Measurements from ENCODE around the gene PANX1.
"Not testable (repeated sequence)": the region's sequence is repeated elsewhere in the genome, so short reads cannot be mapped to it uniquely, and the experiment has no call there.

PANX1 gene

DNA sequence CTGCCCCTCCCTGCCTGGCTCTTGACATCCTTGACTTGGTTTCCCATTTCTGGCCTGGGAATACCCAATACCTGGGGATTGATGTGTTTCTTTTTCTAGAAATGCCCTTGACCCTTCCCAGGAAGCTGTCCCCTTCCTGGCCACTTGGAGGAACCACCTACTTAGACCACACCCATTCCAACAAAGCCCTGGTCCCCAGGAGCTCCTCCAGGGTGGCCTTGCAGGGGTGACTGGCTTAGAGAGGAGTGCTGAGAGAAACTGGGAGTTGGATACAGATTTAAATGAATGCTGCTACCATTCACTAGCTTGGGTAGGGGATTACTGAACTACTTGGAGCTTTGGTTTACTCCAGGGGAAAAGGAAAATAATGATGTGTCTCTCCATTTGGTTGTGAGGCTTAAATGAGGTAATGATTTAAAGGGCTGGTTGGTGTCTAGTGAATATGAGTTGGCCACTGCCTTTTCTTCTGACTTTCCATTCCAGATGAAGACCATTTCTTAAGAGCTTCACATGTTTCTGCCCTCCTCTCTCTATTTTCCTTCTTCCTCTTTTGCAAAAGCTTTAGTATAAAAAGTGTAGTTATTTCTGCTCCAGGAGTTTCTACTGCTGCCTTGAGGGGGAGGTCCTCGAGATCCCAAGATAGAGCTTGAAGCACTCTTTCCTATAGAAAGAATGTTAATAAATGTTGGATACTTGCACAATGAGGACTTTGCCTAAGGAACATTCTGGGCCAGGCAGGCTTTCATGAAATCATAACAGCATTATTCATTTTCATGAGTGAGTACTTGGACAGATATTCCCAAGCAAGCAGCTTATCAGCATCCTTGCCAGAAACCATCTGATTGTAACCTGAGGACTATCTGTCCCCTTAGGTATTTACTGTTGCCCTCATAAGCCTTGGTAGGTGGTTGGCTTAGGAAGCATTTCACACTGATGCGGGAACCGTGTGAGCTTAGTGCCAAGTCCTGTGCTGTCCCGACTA is 22.4 kb downstream of the PANX1 start:
- DNase-seq, result no peak

DNA sequence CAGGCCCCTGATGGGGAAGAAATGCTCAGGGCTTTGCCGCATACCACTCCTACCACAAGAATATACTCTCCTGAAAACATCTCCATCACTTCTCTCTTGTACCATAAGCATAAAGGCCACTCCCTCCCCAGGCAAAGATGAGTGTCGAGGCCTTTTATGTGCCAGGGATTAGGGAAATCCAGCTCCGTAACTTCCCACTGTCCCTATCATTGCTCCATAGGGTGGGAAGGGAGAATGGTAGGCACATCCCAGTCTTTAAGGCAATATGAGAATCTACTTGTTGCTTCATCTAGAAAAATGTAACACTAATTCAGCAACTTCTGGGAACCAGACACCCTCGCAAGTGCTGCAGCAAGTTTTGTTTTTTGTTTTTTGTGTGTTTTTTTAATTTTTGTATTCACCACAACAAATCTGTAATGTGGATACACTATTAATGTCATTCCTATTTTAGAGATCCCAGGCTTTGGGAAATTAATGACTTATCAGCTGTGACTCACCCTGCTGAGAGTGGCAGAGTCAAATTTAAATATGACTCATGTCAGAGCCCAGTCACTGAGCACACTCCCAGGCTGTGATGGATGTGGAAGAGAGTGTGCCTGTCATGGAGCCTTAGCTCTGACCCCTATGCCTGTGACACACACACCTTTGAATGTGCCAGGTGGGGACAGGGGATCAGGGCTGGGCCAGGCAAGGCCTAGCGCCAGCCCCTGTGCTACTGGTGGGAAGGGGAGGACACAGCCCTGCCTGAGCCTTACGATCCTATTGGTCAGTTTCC is 23.4 kb downstream of the PANX1 start:
- no peak for DNase-seq

DNA sequence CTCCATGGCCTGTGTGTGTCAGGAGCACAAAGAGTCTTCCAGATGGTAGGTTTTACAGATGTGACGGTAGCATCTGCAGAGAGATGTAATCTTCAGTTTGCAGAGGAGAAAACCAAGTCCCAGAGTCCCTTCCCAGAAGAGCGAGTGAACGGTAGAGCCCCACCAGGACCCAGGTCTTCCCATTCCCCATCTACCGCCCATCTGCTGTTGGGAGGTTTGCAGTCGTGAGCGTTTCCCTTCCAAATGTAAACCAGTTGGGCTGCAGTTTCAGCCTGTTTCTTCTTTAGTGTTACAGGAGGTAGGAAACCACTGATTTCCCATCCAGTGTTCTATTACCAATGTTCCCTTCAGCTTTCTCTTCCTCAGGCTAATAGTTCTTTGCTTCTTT is 24.0 kb downstream of the PANX1 start:
- DNase-seq, result no peak

DNA sequence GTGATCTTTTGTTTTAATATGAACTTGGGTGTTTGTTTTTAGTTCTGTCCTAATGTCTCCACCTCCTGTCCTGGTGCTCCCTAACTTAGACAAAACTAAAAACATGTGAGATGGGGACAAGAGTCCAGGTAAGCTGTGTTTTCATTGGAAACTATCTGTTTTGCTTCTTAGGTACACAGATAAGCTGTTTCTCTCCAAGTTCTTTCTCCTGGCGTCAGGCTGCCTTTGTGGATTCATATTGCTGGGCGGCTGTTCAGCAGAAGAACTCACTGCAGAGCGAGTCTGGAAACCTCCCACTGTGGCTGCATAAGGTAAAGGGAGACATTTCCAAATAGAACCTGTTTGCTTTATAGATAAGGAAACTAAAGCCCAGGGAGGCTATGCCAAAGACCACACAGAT is 24.7 kb downstream of the PANX1 start:
- DNase-seq, result no peak

DNA sequence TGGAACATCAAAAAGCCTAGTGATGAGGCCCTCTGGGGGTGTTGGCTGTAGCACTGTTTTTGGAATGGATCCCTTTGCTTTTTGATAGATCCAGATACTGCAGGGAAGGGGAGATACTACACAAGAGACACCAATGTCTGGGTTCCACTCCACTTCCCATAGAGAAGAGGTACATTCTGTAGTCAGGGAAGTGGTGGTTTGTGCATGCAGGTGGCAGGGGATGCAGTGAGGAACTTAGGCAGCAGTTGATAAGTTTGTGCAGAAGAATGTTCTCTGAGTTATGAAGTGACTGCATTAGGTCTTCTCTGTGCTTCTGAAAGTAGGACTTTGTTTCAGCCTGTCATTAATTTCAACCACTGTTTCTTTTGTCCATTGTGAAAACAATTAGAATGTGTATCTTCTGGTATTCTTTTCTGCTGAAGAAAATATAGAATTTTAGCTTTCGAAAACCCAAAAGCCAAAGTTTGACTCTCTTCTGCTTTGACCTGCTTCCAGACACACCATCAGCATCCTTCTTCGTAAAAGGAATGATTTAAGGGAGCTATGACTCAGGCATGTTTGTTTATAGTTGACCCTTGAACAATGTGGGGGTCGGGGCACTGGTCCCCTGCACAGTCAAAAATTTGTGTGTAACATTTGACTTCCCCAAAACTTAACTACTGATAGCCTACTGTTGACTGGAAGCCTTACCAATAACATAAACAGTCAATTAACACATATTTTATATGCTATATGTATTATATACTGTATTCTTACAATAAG is 25.6 kb downstream of the PANX1 start:
- no peak for DNase-seq

DNA sequence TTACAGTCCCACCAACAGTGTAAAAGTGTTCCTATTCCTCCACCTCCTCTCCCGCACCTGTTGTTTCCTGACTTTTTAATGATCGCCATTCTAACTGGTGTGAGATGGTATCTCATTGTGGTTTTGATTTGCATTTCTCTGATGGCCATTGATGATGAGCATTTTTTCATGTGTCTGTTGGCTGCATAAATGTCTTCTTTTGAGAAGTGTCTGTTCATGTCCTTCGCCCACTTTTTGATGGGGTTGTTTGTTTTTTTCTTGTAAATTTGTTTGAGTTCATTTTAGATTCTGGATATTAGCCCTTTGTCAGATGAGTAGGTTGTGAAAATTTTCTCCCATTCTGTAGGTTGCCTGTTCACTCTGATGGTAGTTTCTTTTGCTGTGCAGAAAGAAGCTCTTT is 28.7 kb downstream of the PANX1 start:
- DNase-seq, result not testable (repeated sequence)

DNA sequence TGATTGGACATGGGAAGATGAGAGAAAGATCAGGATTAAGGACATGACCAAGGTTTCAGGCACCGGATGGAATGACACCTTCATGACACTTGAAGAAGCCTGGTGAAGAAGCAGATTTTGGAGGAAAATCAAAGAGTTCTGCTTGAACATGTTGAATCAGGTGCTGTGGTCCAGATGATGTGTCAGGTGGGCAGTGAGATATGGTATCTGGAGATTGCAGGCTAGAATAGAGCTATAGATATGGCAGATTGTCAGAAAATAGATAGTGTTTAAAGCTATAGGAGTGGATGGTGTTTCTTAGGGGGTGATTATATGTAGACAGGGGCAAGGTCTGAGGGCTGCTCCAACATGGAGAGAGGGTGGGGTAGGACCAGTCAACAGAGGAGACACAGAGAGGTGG is 40.2 kb downstream of the PANX1 start:
- no peak for DNase-seq

DNA sequence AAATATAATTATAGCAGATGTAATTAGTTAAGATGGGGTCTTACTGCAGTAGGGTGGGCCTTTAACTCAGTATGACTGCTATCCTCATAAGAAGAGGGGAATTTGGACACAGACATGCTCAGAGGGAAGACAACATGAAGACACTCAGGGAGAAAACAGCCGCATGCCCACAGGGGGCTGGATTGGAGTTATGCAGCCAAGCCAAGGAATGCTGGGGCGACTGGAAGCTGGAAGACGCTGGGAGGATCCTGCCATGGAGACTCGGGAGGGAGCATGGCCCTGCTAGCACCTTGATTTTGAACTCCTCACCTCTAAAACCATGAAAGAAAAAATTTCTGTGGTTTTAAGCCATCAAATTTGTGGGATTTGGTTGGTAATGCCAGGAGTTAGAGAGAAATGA is 40.9 kb downstream of the PANX1 start:
- DNase-seq, result no peak

DNA sequence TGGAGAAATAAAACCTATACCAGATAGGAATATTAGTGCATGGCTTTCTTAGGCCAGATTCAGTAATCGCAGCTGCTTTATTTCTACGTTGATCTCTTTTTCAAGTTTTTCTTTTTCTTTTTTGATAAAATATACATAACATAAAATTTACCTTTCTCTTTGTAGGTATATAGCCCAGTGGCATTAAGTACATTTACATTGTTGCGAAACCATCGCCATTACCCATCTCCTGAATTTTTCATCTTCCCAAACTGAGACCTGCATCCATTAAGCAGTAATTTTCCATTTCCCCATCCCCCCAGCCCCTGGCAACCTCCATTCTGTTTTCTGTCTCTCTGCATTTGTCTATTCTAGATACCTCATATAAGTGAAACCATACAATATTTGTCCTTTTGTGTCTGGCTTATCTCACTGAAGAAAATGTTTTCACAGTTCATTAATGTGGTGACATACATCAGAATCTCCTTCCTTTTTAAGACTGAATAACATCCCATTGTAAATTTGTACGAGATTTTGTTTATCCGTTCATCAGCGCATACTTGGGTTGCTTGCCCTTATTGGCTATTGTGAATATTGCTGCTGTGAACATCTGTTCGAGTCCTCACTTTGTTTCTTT is 41.4 kb downstream of the PANX1 start:
- no peak for DNase-seq

DNA sequence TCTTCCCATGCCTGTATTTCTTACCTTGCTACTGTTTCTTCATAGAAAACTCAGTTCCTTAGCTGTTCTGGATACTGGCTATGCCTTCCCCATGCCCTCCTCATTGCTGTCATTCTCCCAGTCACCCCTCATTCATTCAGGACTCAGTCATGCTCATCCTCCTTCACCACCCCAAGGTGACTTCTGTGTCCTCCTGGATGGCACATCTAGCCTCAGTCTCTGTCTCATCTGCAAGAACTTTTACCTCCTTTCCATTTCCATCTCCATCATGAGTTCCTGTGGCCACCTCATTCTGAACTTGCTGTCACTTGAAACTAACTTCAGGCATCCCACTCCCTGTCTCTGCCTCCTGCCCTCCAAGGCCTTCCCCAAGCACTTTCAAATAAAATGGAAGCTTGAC is 42.3 kb downstream of the PANX1 start:
- DNase-seq, result no peak

DNA sequence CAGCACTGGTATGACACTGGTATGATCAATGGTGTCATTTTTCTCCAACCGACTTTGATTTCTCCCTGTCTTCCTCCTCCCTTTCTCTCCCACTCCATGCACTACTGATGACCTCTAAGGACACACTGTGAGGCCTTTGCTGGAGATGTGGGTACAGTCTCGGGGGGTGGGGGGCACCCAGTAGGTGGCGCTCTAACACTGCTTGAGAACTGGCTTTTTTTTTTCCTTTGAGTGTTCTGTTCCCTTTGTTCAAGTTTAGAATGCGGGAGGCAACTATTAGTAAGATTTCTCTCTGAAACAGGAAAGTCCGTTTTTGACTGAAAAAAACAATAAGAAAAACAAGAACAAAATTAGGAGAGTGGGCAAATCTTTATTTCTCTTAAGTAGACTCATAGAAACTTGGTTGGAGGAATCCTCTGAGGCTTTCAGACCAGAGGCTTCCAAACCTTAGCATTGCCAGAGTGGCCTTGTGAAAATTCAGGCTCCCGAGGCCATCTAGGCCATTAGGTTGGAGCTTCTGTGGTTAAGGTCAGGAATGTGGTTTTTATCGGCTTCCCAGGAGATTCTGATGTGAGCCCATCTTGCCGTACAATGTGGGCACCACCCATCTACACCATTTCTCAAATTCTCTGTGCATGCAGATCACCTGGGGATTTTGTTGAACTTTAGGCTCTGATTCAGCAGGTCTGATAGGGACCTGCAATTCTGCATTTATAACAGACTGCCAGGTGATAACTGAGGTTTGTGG is 43.2 kb downstream of the PANX1 start:
- DNase-seq, result no peak

DNA sequence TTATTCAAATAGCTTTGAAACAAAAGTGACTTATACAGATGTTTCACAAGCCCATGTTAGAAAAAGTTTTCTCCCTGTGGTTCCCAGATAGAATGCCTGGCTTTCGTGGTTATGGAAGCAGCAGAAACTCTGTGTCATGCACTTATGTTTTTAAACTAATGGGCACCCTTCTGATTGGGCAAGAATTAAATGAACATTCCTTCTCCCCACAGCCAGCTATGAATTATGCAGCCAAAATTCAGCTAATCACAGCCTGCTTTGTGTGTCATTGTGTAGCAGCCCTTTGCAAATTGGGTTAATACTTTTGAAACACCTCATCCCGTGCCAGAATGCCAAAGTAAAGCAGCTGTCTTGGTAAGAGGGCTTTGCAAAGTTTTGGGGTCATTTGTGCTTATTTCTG is 46.9 kb downstream of the PANX1 start:
- no peak for DNase-seq

DNA sequence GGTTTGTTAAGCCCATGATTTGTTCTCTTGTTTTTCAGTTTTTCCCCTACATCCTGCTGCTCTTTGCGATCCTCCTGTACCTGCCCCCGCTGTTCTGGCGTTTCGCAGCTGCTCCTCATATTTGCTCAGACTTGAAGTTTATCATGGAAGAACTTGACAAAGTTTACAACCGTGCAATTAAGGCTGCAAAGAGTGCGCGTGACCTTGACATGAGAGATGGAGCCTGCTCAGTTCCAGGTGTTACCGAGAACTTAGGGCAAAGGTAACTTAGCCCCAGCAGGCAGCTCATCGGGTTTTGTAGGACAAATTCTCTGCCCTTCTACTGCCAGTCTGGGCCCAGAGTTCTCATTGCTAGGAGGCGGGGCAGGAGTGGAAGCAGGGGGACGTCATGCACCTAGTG is 49.7 kb downstream of the PANX1 start:
- DNase-seq, result no peak

DNA sequence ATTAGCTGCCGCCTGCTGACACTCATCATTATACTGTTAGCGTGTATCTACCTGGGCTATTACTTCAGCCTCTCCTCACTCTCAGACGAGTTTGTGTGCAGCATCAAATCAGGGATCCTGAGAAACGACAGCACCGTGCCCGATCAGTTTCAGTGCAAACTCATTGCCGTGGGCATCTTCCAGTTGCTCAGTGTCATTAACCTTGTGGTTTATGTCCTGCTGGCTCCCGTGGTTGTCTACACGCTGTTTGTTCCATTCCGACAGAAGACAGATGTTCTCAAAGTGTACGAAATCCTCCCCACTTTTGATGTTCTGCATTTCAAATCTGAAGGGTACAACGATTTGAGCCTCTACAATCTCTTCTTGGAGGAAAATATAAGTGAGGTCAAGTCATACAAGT is 51.1 kb downstream of the PANX1 start:
- DNase-seq, result no peak

DNA sequence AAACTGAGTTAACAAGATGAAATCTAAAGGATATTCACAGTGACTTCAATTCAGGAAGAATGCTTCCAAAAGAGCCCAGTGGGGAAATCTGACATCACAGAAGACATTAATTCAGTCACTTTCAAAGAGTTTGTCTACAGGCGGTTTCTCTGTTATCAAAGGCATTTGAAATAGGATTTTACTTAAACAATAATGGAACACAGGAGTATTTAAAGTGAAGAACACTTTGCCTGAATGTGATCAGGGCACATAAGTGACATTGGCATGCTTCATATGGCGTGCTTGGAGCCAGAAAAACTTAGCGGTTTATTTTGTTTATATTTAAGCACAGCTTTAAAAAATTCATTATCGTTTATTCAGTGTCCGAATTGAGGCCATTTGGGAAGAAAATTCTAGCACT is 52.9 kb downstream of the PANX1 start:
- DNase-seq, result no peak

DNA sequence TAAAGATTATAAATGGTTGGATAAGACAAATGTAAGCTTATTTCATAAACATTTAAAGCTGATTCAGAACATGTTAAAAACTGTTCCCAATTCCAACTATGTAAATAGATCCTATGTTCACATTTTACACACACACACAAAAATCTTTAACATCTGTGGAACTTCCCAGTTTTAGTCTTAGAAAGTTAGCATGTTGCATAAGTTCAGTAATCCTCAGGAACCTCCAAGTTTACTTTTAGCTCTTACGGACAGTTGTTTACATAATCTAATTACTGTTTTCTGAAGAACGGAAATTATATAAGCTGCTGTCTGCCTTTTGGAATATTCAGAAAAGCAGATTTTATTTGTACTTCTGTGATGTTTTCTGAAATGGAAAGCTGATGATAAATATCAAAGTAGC is 53.3 kb downstream of the PANX1 start:
- DNase-seq, result no peak

DNA sequence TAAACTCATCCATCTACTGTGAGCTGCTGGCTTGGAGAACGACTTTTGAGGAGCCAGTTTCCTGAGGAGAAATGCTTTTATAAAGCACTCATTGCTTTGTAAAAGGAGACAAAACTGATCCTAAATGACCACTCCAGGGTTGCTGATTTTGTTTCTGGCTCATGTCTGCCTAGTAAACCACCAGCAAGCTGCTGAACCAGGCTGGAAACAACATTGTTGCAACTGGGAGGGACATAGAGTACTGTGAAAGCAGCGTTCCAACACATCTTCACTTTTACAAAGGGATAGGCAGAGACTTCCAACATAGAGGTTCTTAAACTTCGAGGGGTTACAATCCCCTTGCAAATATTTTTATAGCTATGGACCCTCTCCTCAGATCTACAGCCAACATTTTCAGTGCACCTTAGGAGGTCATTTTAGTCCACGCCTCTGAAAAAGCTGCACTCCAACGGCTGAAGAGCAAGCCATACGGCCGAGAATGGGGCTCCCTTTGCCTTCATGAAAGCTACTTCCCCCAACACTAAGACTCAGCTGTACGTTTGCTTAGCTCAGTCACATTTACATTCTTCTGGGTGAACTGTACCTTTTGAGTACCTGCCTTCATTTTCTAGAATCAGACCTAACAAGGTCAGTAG is 54.7 kb downstream of the PANX1 start:
- DNase-seq, result no peak

DNA sequence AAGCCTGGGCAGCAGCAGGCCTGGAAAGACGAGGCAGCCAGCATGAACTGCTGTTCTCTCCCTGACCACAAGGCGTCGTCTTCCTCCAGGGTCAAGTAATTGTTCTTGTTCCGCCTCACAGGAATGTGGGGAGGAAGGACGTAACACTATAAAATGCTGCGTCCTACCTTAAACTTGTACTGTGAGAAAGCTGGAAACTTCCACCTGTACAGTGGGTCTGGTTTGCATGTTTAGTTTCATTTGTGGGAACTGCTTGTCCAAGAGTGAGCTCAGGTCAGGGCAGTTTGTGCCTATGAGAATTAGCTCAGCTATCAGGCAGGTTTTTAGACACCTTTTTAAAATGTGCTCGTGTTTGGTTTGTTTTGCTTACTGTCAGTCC is 55.2 kb downstream of the PANX1 start:
- no peak for DNase-seq

DNA sequence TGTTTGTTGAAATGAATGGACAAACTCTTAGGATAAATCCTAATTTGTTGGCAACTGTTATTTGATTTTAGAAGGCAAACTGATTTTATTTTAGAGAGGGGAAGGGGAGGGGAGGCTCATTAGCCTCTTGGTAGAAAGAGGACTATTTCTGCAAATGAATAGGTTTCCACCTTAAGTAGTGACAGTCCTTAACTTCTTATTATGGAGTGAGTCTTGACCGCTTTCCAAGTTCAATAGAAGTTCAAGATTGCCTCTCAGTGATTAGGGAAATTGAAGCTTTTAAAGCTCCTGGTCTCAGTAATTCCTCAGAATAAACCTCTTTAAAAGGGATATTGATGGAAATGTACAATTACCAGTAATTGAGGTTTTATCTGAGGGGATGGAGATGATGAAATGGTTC is 55.7 kb downstream of the PANX1 start:
- no peak for DNase-seq

DNA sequence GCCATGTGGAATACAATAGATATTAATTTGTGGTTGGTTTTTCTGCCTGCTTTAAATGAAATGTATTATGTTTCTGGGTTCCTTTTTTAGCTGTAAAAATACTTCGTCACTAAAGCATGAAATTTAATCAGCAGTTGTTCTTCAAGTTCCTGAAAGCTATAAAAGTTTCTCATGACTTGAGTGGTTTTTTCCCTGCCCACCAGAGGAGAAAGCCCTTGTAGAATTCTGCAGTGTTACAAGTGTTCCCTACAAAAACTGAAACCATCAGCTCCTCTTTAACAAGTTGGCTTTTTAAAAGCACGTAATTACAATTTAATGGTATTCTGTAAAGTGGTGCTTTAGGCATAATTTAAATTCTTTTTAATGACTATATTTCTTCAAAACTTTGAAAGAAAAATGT is 56.2 kb downstream of the PANX1 start:
- no peak for DNase-seq

DNA sequence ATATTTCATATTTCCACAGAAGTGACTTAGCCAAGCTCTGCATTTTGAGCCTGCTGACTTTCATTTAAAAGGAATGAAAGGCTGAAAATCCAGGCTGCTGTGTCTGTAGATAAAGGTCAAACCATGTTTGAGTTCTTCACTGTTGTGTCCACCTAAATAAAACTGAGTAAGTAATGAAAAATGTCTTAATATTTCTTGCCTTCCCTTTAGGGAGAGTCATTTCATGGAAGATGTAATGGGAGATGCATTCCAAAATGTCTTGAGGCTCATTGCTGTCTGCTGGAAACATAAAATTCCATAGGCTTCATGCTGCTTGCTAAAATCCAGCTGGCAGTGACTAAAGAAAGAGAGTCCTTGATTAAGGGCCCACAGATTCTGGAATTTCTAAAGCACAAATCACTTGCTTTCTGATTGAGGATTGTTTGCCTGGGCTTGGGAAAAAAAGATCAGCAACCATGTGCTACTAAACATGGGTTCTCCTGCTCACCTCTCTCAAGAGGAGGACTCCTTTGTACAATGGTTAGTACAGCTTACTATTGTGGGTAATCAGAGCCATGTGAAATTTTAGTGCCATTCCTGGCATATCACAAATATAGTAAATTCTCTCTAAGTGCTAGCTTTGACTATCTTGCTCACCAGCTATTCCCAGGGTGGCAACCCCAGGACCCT is 56.9 kb downstream of the PANX1 start:
- no peak for DNase-seq
